ENCODE results near the gene SDR42E1. TPM values are rescaled to one million over a fixed set of nuclear protein-coding genes. Genes with fewer than 3 reads are reported as not detected.

Gene SDR42E1, protein sequence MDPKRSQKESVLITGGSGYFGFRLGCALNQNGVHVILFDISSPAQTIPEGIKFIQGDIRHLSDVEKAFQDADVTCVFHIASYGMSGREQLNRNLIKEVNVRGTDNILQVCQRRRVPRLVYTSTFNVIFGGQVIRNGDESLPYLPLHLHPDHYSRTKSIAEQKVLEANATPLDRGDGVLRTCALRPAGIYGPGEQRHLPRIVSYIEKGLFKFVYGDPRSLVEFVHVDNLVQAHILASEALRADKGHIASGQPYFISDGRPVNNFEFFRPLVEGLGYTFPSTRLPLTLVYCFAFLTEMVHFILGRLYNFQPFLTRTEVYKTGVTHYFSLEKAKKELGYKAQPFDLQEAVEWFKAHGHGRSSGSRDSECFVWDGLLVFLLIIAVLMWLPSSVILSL
- 1 to 10 TPM; 6.5 to 6.9 TPM for total RNA-seq
- polyA plus RNA-seq (ENCODE audit: insufficient read depth, low read depth, low replicate concordance), result 10.1 TPM
- long read RNA-seq, donor 1, full-length matches to known transcripts, result 3 of 3 reads
- long read RNA-seq, donor 1, partial matches to known transcripts, result 0 of 3 reads
- long read RNA-seq, donor 1, other reads (novel, unspliced or antisense), result 0 of 3 reads
- long read RNA-seq, donor 2, result 0 reads

DNA sequence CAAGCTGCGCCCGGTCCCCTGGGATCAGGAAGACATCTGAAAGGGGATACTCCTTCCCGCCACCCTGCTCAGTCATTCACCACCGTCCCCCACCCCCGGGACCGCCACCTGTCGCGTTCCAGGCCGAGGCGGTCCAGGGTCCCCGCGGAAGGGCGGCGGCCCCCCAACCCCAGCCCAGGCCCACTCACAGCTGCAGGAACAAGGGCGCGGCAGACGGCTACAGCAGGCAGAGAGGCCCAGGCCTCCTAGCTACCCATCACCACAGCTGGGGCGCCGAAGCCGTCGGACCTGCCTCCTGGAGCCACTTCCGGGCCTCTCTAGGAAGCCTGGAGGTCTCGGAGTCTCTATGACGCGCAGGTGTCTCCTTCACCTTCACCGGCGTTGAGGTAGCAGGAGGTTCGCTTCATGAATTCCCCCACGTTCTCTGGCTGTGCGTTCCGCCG is at the start of gene SDR42E1:
SDR42E1 (minus strand) TSS at position 272 of the 443 bp plus-strand sequence. CDS start 10,612 bp downstream, outside the sequence.
- TF ChIP-seq, protein P1, sequence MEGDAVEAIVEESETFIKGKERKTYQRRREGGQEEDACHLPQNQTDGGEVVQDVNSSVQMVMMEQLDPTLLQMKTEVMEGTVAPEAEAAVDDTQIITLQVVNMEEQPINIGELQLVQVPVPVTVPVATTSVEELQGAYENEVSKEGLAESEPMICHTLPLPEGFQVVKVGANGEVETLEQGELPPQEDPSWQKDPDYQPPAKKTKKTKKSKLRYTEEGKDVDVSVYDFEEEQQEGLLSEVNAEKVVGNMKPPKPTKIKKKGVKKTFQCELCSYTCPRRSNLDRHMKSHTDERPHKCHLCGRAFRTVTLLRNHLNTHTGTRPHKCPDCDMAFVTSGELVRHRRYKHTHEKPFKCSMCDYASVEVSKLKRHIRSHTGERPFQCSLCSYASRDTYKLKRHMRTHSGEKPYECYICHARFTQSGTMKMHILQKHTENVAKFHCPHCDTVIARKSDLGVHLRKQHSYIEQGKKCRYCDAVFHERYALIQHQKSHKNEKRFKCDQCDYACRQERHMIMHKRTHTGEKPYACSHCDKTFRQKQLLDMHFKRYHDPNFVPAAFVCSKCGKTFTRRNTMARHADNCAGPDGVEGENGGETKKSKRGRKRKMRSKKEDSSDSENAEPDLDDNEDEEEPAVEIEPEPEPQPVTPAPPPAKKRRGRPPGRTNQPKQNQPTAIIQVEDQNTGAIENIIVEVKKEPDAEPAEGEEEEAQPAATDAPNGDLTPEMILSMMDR (IDR thresholded peaks at IDR 0.05), result no peak
- no peak for TF ChIP-seq POLR2A (IDR thresholded peaks at IDR 0.05)
- H3K27ac ChIP-seq, result no peak within 1 kb of the TSS
- H3K9me3 ChIP-seq, result no peaks in the 10 kb centered on the region
- H3K4me3 ChIP-seq, result peak within 1 kb of the TSS; percentile 56 to 64
- H3K36me3 ChIP-seq (ENCODE audit: low read depth, missing control alignments), result no peaks in the 10 kb centered on the region
- WGBS, 2 donors, result 12 to 18% methylated on average over 19 to 26 of the region's 32 CpGs
- DNase-seq, result peak; percentile 73
- H3K4me1 ChIP-seq, result no peaks in the 10 kb centered on the region
- no peaks in the 10 kb centered on the region for H3K27me3 ChIP-seq
- intact Hi-C loops (cut with DNase I; ENCODE audit: low total_unique reads), result no loop called here

DNA sequence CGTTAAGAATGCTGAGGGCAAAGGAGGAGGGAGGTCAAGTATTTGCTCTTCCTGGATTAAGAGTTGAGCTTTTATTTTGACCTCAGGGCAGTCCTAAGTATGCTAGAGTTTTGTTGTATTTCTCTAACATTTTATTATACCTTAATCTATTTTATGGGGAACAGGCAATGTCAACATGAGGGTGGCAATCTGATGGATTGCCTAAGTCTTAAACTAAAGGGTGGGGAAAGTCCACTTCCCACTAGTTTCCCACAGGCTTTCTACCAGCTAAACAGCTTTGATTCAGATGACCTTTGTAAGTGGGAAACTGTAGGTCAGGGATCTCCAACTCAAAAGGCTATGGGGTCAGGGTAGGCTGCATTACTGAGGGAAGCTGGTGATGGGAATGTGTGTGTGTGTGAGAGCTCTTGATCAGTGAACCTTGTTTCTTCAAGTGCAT is 48.7 kb upstream of the SDR42E1 start:
- Histone ChIP-seq H3K4me1 (no peaks in the 10 kb centered on the region), H3K27ac (no peak overlapping the region), H3K27me3 (no peaks in the 10 kb centered on the region), H3K36me3 (ENCODE audit: low read depth, missing control alignments) (no peaks in the 10 kb centered on the region), H3K4me3 (no peak overlapping the region), H3K9me3 (no peaks in the 10 kb centered on the region)
- intact Hi-C loops (cut with DNase I; ENCODE audit: low total_unique reads), result no loop called here
- 60 to 63% methylated on average over 1 of the region's 1 CpG for WGBS, 2 donors
- DNase-seq, result no peak
- no peak for TF ChIP-seq POLR2A (IDR thresholded peaks at IDR 0.05)
- TF ChIP-seq, protein P1 (IDR thresholded peaks at IDR 0.05), result no peak

DNA sequence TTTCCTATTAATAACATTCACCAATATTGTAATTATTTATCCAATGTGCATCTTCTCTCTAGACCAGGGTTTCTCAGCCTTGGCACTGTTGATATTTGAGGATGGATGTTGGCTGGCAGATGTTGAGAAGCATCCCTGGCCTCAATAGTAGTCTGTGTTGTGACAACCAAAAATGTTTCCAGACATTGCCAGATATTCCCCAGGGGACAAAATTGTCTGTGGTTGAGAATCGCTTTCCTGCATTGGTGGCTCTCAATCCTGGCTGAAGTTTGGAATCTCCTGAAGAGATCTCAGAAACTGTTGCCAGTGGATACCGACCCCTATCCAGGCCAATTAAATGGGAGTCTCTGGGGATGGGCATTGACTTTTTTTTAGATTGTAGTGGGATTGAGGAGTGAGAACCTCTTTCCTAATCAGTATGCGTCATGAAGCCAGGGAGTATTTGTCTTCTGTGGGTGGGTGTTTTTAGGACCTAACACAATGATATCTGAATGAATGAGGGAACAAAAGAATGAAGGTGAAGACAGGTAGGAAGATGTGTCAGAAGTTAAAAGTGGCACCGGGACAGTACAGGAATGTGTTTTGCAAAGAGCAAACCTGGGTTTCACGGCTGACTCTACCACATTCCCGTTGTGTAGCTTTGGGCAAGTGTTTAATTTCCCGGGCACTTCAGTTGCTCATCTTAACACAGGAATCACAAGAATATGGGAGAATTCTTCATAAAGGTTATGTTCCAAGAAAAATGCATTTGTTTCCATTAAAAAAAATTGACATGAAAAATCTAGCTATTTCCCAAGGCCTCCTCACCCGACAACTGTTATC is 48.1 kb upstream of the SDR42E1 start:
- no peak overlapping the region for H3K27ac ChIP-seq
- TF ChIP-seq POLR2A (IDR thresholded peaks at IDR 0.05), result no peak
- TF ChIP-seq, protein P1 (IDR thresholded peaks at IDR 0.05), result no peak
- H3K9me3 ChIP-seq, result no peaks in the 10 kb centered on the region
- no peaks in the 10 kb centered on the region for H3K36me3 ChIP-seq (ENCODE audit: low read depth, missing control alignments)
- H3K4me3 ChIP-seq, result no peak overlapping the region
- DNase-seq, result no peak
- no peaks in the 10 kb centered on the region for H3K27me3 ChIP-seq
- intact Hi-C loops (cut with DNase I; ENCODE audit: low total_unique reads), result no loop called here
- 79 to 85% methylated on average over 8 of the region's 8 CpGs for WGBS, 2 donors
- no peaks in the 10 kb centered on the region for H3K4me1 ChIP-seq

DNA sequence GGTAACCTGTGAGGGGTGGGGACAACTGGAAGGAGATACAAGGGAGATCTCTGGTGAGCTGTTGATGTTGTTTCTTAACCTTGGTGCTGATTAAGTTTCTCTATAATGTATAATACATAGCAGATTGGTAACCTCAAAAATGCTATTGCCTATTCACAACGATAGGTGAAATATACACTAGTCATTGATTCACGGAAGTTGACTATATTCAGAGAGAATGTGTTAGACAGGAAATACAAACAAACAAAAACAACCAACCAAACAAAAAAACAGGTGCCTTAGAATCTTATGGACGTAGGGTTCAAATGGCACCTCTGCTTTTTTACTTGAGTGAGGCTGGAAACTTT is 45.3 kb upstream of the SDR42E1 start:
- DNase-seq, result no peak
- Histone ChIP-seq H3K4me3 (no peak overlapping the region), H3K27me3 (no peaks in the 10 kb centered on the region), H3K36me3 (ENCODE audit: low read depth, missing control alignments) (no peaks in the 10 kb centered on the region), H3K9me3 (no peaks in the 10 kb centered on the region), H3K4me1 (no peaks in the 10 kb centered on the region), H3K27ac (no peak overlapping the region)
- TF ChIP-seq, protein P1 (IDR thresholded peaks at IDR 0.05), result no peak
- TF ChIP-seq POLR2A (IDR thresholded peaks at IDR 0.05), result no peak
- WGBS, 2 donors, result 74 to 76% methylated on average over 3 of the region's 3 CpGs
- intact Hi-C loops (cut with DNase I; ENCODE audit: low total_unique reads), result no loop called here

Measured in testis (tissue), 5 donors.